WERI-Rb-1 (cell line): Measurements from ENCODE around the gene CD96.

ENCODE experiments used
- DNase-seq: peaks from one replicate; pipeline ENCODE4 v3.0.0-alpha.2; 2020
- H3K27ac ChIP-seq: fragments of 250-450 bp; sonication (Bioruptor Pico); 2 replicates; pipeline ENCODE4 v1.5.1; 2020; ENCODE audit warnings: mild to moderate bottlenecking, moderate library complexity
- H3K27me3 ChIP-seq: fragments of 250-450 bp; sonication (Bioruptor Pico); 2 replicates; pipeline ENCODE4 v1.5.1; 2021; ENCODE audit warnings: mild to moderate bottlenecking, low read depth, moderate library complexity; ENCODE audit not compliant: insufficient read depth, severe bottlenecking
- H3K36me3 ChIP-seq: fragments of 250-450 bp; sonication (Bioruptor Pico); 2 replicates; pipeline ENCODE4 v1.5.1; 2020; ENCODE audit warnings: mild to moderate bottlenecking, moderate library complexity
- H3K4me3 ChIP-seq: 2 replicates; pipeline ENCODE4 v1.5.1; 2011; ENCODE audit warnings: low read depth, mild to moderate bottlenecking, control low read depth, low read length
- H3K9me3 ChIP-seq: fragments of 250-450 bp; sonication (Bioruptor Pico); 2 replicates; pipeline ENCODE4 v1.5.1; 2021; ENCODE audit warnings: mild to moderate bottlenecking, moderate library complexity; ENCODE audit not compliant: severe bottlenecking
- CTCF ChIP-seq: IDR thresholded peaks from 2 replicates; pipeline ENCODE4 v1.5.1; 2011; ENCODE audit warnings: low read depth, mild to moderate bottlenecking, control low read depth, inconsistent platforms, low read length

The CD96 gene

GRCh38 chr3:111582120-111582474 is 40.1 kb downstream of the CD96 start:
- no peaks in the 10 kb centered on the region for H3K27me3 ChIP-seq
- H3K27ac ChIP-seq = no peak overlapping the region
- no peak for TF ChIP-seq CTCF
- peaks cover 2% of the 10 kb centered on the region for H3K9me3 ChIP-seq
- no peak overlapping the region for H3K4me3 ChIP-seq
- no peak for DNase-seq
- no peaks in the 10 kb centered on the region for H3K36me3 ChIP-seq

GRCh38 chr3:111584744-111585143 is 42.7 kb downstream of the CD96 start:
- H3K27me3 ChIP-seq = no peaks in the 10 kb centered on the region
- no peak for DNase-seq
- no peak overlapping the region for H3K27ac ChIP-seq
- TF ChIP-seq CTCF = no peak
- no peaks in the 10 kb centered on the region for H3K36me3 ChIP-seq
- H3K9me3 ChIP-seq = peaks cover 2% of the 10 kb centered on the region
- H3K4me3 ChIP-seq = no peak overlapping the region

DNA sequence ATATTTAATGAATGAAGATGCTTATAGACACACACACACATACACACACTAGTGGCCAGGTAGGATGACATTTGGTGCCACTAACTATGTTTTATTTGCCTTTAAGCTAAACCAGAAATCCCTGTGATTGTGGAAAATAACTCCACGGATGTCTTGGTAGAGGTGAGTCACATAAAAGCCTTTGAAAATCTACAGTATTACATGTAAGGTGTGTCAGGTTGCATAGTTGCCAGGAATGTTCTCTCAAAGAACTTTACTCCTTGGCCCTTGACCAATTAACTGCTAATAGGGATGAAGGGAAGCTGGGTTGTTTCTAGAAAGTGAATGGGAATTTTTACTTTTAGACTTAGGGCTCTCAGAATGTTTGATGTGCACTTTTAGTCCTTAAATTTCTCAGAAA is 43.2 kb downstream of the CD96 start:
- H3K9me3 ChIP-seq = peaks cover 2% of the 10 kb centered on the region
- no peak for TF ChIP-seq CTCF
- no peak overlapping the region for H3K27ac ChIP-seq
- DNase-seq = no peak
- H3K4me3 ChIP-seq = no peak overlapping the region
- H3K36me3 ChIP-seq = no peaks in the 10 kb centered on the region
- no peaks in the 10 kb centered on the region for H3K27me3 ChIP-seq

DNA sequence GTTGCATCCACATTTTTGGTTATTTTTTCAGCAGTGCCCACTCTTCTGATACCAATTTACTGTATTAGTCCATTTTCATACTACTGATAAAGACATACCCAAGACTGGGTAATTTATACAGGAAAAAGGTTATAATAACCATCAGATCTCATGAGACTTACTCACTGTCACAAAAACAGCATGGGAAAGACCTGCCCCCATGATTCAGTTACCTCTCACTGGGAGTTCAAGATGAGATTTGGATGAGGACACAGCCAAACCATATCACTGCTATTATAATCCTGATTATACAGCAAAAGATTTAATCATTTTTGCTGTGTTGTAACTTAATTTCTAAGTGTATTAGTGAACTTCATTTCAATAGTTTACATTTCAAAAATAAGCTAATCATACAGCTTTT is 46.5 kb downstream of the CD96 start:
- no peaks in the 10 kb centered on the region for H3K36me3 ChIP-seq
- no peak for TF ChIP-seq CTCF

DNA sequence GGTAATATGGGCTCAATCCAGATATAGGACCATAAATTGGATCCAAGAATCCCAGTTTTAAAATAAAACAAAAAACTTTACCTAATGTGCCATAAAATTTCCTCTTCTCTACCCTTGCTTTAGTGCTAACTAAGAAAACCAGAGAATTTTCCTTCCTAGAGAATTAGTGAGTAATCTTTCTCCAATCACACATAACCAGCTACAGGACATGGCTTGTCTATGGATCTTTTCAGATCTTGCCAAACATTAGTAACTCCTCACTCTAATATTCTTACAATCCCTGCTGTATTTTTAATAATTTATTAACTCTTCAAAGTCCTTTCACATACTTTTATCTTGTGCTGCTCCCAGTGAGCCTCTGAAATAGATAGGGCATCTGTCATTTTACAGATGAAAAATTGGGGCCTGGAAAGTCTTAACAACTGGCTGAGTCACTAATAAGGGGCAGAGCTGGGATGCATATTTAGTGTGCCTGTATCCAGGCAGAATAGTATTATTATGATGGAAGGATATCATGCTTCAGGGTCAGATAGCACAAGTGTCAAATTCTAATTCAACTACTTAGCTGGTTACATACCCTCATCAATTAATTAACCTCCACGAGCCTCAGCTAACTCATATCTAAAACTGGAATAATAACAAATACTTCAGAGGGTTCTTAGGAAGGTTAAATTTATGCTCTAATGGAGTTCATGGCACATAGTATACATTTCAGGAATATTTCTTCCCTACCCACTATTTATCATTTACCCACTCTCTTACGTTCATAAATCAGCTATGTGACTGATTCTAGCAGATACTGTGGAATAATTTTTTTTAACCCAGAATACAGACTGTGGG is 47.5 kb downstream of the CD96 start:
- no peaks in the 10 kb centered on the region for H3K36me3 ChIP-seq
- no peak overlapping the region for H3K4me3 ChIP-seq
- DNase-seq = no peak
- H3K9me3 ChIP-seq = no peaks in the 10 kb centered on the region
- TF ChIP-seq CTCF = no peak
- no peak overlapping the region for H3K27ac ChIP-seq
- H3K27me3 ChIP-seq = no peaks in the 10 kb centered on the region

More for the DNA sequence above, 46.5 kb downstream of the CD96 start:
- Histone ChIP-seq H3K27ac (no peak overlapping the region), H3K27me3 (no peaks in the 10 kb centered on the region), H3K4me3 (no peak overlapping the region), H3K9me3 (no peaks in the 10 kb centered on the region)
- DNase-seq = no peak

GRCh38 chr3:111590143-111590491 is 48.1 kb downstream of the CD96 start:
- TF ChIP-seq CTCF = no peak
- no peaks in the 10 kb centered on the region for H3K9me3 ChIP-seq
- no peaks in the 10 kb centered on the region for H3K36me3 ChIP-seq
- H3K4me3 ChIP-seq = no peak overlapping the region
- no peak overlapping the region for H3K27ac ChIP-seq
- H3K27me3 ChIP-seq = no peaks in the 10 kb centered on the region
- no peak for DNase-seq
